Measurements from ENCODE around the gene PDE9A. TPM values are rescaled to one million over a fixed set of nuclear protein-coding genes. Genes with fewer than 3 reads are reported as not detected.

Gene PDE9A
- total and polyA plus RNA-seq, 3 donors from 2014 or later = 5.7 to 6.4 (median 6.3) TPM

DNA sequence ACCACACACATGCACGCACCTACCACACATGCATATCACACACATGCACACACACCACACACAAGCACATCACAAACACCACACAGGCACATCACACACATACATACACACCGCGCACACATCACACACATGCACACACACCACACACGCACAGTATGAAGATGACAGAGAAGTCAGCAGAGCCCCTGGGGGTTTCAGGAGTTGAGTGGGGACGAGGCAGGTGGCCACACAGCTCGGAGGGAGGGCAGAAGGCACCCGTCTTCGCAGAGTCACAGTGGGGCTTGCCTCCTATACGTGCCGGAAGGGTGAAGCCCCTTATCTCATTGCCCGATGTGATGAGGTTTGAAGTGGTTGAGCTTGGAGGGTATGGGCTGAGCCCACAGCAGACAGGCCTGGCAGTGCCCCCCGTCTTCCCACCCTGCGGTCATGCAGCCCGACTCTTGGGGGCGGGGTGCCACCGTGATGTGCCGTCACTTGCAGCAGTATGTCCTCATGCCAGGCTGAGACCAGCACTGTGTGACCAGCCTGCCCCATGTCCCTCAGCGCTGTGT, 9.9 kb downstream of the PDE9A start:
- Histone ChIP-seq H3K27me3 (no peaks in the 10 kb centered on the region), H3K9me3 (no peaks in the 10 kb centered on the region), H3K4me3 (no peak overlapping the region), H3K27ac (no peak overlapping the region), H3K36me3 (ENCODE audit: low read depth, missing control alignments) (no peaks in the 10 kb centered on the region), H3K4me1 (peaks cover 3% of the 10 kb centered on the region)
- WGBS, 2 donors = 85 to 88% methylated on average over 11 to 18 of the region's 18 CpGs
- no peak for DNase-seq
- no peak for TF ChIP-seq POLR2A (IDR thresholded peaks at IDR 0.05)
- TF ChIP-seq, protein P1, sequence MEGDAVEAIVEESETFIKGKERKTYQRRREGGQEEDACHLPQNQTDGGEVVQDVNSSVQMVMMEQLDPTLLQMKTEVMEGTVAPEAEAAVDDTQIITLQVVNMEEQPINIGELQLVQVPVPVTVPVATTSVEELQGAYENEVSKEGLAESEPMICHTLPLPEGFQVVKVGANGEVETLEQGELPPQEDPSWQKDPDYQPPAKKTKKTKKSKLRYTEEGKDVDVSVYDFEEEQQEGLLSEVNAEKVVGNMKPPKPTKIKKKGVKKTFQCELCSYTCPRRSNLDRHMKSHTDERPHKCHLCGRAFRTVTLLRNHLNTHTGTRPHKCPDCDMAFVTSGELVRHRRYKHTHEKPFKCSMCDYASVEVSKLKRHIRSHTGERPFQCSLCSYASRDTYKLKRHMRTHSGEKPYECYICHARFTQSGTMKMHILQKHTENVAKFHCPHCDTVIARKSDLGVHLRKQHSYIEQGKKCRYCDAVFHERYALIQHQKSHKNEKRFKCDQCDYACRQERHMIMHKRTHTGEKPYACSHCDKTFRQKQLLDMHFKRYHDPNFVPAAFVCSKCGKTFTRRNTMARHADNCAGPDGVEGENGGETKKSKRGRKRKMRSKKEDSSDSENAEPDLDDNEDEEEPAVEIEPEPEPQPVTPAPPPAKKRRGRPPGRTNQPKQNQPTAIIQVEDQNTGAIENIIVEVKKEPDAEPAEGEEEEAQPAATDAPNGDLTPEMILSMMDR (IDR thresholded peaks at IDR 0.05) = no peak
- intact Hi-C loops (cut with DNase I; ENCODE audit: low total_unique reads) = no loop called here

DNA sequence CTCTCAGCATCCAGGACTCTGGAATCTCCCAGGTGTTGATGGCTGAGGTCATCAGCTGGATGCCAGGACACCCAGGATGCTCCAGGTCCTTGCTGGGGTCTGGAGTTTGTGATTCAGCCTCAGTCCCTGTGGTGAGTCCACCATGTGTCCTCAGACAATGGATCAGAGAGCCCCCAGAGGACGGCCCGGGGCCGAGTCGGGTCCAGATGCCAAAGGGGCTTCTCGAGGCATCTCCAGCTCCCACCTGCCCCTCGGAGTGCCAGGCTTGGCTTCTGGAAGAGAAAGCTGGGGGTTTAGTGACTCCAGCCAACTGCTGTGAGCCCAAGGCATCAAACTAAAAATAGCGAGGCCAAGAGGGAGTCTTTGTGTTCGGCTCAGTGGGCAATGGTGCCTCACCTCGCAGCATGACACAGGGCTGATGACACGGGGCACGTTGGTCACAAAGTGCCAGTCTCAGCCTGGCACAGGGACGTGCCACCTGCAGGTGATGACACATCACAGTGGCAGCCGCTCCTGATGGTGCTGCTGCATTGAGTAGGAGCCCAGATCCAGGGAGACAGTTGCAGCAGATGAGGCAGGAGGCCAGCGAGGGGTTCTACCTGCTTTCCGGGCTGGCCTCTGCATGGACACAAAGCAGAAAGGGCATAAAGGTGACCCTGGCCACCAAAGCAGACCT, 10.6 kb downstream of the PDE9A start:
- TF ChIP-seq POLR2A (IDR thresholded peaks at IDR 0.05) = no peak
- TF ChIP-seq, protein P1 (IDR thresholded peaks at IDR 0.05) = no peak
- H3K4me3 ChIP-seq = no peak overlapping the region
- DNase-seq = no peak
- 89 to 94% methylated on average over 10 to 15 of the region's 15 CpGs for WGBS, 2 donors
- no peaks in the 10 kb centered on the region for H3K27me3 ChIP-seq
- H3K36me3 ChIP-seq (ENCODE audit: low read depth, missing control alignments) = no peaks in the 10 kb centered on the region
- intact Hi-C loops (cut with DNase I; ENCODE audit: low total_unique reads) = no loop called here
- H3K4me1 ChIP-seq = peaks cover 9% of the 10 kb centered on the region
- H3K27ac ChIP-seq = no peak overlapping the region
- H3K9me3 ChIP-seq = no peaks in the 10 kb centered on the region

DNA sequence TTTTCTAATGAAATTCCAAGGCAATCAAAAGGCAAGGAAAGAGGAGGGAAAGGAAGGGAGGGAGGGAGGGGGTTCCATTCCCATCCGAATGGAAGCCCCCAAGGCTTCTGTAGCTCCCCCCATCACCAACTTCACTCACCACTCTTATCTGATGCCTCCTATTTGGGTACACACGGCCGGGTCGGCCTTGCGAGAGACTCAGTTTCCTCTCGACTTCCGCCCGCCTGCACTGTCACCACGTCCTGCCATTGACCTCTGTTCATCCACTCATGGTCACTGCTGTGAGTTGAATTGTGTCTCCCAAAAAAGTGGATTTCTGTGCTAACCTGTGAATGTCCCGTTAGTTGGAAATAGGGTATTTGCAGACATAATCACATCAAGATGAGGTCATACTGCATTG, 11.2 kb downstream of the PDE9A start:
- peaks cover 12% of the 10 kb centered on the region for H3K4me1 ChIP-seq
- H3K27ac ChIP-seq = no peak overlapping the region
- no peaks in the 10 kb centered on the region for H3K27me3 ChIP-seq
- WGBS, 2 donors = 90 to 93% methylated on average over 10 of the region's 10 CpGs
- no peak for DNase-seq
- TF ChIP-seq, protein P1 (IDR thresholded peaks at IDR 0.05) = no peak
- TF ChIP-seq POLR2A (IDR thresholded peaks at IDR 0.05) = no peak
- H3K4me3 ChIP-seq = no peak overlapping the region
- intact Hi-C loops (cut with DNase I; ENCODE audit: low total_unique reads) = no loop called here
- H3K36me3 ChIP-seq (ENCODE audit: low read depth, missing control alignments) = no peaks in the 10 kb centered on the region
- no peaks in the 10 kb centered on the region for H3K9me3 ChIP-seq

- no peak for DNase-seq
- H3K4me1 ChIP-seq = peaks cover 12% of the 10 kb centered on the region
- intact Hi-C loops (cut with DNase I; ENCODE audit: low total_unique reads) = no loop called here
- WGBS, 2 donors = 77 to 78% methylated on average over 8 of the region's 8 CpGs
- H3K27ac ChIP-seq = no peak overlapping the region
- no peak for TF ChIP-seq POLR2A (IDR thresholded peaks at IDR 0.05)
- TF ChIP-seq, protein P1 (IDR thresholded peaks at IDR 0.05) = no peak
- no peaks in the 10 kb centered on the region for H3K9me3 ChIP-seq
- no peaks in the 10 kb centered on the region for H3K36me3 ChIP-seq (ENCODE audit: low read depth, missing control alignments)
- no peaks in the 10 kb centered on the region for H3K27me3 ChIP-seq
- no peak overlapping the region for H3K4me3 ChIP-seq
Observed at GRCh38 chr21:42665026-42665425, 11.6 kb downstream of the PDE9A start.

DNA sequence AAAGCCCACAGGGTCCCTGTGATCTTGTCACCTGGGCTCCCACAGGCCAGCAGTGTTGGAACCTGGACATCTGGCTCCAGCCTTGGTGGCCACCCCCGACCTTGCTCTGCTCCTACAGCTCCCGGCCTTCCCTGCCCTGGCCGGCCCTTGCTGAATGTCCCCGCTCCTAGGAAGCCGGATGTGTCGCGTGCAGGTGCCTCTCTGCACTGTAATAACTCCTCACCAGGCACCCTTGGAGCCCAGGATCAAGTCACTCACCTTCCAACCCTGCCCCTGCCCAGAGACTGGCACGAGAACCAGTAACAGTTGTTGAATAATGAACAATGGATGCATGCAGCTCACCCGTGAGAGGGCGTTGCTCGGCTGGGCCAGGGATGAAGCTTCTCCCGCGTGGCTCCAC, 12.1 kb downstream of the PDE9A start:
- 91 to 93% methylated on average over 9 to 13 of the region's 13 CpGs for WGBS, 2 donors
- Histone ChIP-seq H3K4me3 (no peak overlapping the region), H3K36me3 (ENCODE audit: low read depth, missing control alignments) (no peaks in the 10 kb centered on the region), H3K4me1 (peaks cover 12% of the 10 kb centered on the region), H3K27me3 (no peaks in the 10 kb centered on the region), H3K27ac (no peak overlapping the region), H3K9me3 (no peaks in the 10 kb centered on the region)
- TF ChIP-seq, protein P1 (IDR thresholded peaks at IDR 0.05) = no peak
- TF ChIP-seq POLR2A (IDR thresholded peaks at IDR 0.05) = no peak
- intact Hi-C loops (cut with DNase I; ENCODE audit: low total_unique reads) = no loop called here
- no peak for DNase-seq

Measured in testis (tissue), 3 donors.